IPS-NIHi11 (cell line): ENCODE measurements around the gene SLC32A1.

ENCODE experiments used
- DNase-seq: peaks from one replicate; pipeline ENCODE4 v3.0.0; 2012; ENCODE audit warnings: mixed read lengths, low spot score

SLC32A1 gene, protein sequence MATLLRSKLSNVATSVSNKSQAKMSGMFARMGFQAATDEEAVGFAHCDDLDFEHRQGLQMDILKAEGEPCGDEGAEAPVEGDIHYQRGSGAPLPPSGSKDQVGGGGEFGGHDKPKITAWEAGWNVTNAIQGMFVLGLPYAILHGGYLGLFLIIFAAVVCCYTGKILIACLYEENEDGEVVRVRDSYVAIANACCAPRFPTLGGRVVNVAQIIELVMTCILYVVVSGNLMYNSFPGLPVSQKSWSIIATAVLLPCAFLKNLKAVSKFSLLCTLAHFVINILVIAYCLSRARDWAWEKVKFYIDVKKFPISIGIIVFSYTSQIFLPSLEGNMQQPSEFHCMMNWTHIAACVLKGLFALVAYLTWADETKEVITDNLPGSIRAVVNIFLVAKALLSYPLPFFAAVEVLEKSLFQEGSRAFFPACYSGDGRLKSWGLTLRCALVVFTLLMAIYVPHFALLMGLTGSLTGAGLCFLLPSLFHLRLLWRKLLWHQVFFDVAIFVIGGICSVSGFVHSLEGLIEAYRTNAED

DNA sequence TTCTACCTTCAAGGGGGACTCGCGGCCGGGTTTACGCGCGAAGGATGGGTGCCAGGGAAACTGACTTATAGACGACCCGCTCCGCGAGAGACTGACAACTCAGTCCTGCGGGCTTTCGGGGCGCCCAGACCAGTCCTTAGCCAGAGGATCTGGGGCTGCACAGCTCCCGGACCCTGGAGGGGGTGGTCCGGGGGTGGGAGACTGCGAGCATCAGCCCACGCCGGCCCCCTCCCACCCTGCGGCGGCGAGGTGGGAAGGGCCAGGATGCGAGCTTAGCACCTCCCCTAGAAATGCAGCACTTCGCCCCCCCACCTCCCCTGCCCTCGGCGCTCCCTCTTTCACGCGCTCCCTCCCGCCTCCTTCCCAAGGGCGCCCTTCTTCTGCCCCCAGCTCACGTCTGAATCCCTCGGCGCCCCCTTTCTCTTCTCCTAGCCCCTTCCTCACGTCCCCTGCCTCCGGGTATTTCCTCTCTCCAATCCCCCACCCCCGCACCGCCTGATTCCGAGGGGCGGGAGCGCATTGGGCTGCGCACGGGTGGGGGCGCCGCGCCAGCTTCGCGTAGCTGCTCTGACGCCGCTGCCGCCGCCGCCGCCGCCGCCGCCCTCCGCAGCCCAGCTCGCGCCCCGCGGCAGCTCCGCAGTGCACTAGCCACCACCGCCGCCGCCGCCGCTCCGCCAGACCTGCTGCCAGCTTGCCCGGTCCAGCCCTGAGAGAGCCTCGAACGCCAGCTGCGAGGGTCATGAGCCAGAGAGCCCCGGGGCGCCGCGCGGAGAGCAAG, at the start of gene SLC32A1:
Gene SLC32A1, plus strand, starts transcription at position 639 of the 778 bp plus-strand sequence. CDS start 239 bp downstream, outside the sequence.
- peak; percentile 71 for DNase-seq

DNA sequence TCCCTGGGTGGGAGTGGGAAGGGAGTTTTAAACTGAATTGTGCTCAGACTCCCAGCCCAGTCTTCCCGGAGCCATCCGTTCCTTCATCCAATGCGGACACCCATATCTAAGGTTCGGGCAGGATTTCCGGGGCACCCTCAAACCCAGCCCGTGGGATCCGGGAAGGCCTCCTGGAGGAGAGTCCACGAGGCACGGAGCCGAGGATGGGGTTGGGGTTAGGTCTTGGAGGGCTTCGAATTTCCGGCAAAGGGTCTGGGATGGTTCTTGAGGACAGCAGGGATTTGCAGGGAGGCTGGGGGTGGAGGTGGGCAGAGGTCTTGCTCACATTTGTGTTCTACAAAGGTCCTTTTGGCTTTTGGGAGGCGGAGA, 49.5 kb upstream of the SLC32A1 start:
- DNase-seq, result no peak

- DNase-seq, result no peak
These were observed 47.7 kb upstream of the SLC32A1 start for GRCh38 chr20:38676576-38676975.

DNA sequence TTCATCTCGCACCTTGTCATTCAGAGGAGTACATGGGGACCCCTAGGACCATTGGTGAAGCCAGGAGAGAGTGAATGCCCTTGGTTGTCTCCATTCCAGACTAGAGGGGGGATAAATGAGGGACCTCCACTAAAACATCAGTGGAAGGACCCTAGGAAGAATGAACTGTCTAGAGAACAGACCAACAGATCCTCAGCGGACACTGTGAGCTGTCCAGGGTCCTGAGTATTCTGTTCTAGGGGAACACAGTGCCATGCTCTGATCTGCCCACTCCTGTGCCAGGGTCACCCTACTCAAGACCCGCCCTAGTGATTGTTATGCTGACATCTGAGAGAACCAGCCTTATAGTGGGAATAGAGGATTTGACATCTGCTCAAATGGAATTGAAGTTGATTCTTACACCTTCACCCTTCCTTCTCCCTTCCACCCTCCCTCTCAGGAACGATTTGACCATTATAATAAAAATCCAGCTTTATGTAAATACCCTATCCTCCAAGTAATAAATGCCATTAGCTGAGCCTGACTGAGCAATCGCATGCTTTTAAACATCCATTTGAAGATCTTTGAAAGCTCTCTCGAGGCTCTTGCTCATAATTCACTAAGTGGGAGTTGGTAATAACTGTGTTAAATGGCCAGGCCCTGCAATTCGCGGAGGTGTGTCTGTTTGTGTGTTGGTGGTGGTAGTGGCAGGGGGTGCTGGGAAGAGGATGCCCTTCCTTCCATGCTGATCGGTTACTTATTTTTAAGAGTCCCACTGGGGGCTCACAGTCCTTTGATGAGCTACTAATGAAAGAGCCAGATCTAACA, 43.6 kb upstream of the SLC32A1 start:
- DNase-seq, result peak; percentile 71

GRCh38 chr20:38685271-38685670, 39.0 kb upstream of the SLC32A1 start:
- no peak for DNase-seq

DNA sequence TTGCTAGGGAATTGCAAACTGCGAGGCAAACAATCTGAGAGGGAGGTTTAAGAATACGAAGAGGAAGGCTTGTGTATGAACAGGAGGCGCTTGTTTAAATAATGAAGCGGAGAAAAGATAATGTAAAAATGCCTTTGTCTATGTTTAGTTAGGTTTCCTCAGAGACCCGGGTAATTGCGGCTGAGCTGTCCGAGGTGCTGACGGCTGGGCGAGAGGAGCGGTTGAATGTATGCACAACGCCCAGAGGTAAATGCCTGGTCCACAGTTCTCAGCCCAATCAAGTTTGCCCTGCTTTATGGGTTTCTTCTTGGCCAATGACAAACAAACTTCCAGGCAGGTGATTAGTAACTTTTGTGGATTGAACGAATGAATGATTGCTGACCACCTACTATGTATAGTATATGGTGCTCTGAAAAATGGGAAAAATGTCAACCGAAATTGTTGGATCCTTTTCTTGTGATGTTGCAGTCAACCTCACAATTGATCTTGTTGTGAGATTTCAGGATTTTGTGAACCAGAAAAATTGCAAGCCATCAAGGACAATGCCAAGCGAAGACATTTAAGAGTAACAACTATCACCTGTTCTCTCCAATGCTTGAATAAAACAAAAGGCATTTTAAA, 38.3 kb upstream of the SLC32A1 start:
- DNase-seq, result peak; percentile 80

DNA sequence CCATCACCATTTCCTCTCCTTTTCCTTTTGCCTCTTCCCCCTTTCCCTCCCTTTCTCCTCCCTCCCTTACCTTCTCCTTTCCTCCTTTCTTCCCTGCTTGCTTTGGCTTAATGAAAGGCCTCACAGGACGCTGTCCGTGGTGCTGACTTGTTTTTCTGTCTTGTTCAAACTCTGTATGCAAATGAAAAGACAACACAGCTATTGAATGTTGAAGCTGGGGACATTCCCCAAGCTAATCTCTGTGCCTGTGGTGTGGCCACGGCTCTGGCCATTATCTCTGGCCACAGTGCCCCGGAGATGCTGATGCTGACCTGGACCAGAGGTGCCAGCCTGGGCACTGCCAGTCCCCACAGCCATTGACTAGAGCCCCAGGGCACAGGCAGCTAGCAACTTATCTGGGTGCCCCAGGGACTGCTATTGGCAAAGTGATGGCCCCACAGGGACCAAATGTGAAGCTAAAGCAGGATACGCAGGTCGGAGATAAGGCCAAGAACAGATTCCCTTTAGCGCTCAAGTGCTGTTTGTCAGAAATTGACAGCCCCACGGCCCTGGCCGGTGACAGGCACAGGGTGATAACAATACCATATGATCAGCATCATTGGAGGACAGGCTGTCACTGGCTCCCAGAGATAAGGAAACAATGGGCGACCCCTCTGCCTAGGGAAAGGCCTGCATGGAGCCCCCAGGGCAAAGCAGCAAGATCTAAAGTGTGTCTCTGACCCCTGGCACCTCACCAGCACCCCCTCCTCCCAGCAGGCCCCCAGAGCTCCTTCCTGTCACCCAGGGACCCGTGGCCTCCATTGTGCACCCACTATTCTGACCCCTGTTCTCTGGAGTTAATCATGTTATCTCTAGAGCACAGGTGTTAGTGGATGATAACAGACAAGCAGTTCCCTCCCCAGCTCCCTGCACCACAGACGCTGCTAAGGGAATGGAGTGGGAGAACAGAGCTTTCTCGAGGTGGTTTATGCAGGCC, 31.6 kb upstream of the SLC32A1 start:
- peak; percentile 77 for DNase-seq

DNA sequence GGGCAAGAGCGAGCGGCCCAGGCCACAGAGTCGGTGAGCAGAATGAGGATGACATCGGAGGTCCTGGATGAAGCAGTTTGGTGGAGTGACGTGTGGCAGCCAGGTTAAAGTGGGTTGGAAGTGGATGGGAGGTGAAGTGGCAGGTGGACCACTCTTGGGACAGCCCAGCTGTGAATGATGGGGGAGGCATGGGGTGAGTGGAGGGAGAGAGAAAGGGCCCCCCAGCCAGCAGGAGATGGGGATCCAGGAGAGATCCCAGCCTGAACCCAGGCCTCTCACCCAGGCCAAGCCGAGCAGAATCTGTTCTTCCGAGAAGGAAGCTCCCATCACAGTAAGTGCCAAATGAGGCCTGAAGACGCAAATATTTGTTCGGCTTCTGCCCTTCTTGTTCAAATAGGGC, 27.0 kb upstream of the SLC32A1 start:
- DNase-seq, result no peak

GRCh38 chr20:38698541-38698940, 25.7 kb upstream of the SLC32A1 start:
- no peak for DNase-seq

DNA sequence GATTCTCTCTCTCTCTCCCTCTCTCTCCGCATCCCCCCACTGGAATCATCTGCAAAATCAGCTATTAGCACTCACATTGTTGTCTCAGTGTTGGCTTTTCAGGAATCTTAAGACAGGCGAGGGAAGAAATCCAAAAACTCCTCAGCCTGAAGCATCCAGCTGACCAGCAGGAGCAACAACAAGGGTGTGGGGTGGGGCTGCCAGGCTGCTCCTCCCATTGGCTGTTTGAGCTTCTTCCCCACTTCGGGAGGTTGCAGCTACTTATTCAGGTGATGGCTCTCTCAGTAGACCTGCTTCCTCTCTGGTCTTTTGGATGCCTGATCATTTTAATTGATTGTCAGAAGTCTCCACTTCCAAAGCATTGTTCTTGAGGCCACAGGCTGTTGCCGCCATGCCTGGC, 24.1 kb upstream of the SLC32A1 start:
- DNase-seq, result peak; percentile 65

GRCh38 chr20:38700926-38701325, 23.4 kb upstream of the SLC32A1 start:
- DNase-seq, result no peak

- no peak for DNase-seq
These were observed 20.8 kb upstream of the SLC32A1 start for GRCh38 chr20:38703526-38703925.

GRCh38 chr20:38704136-38704535, 20.1 kb upstream of the SLC32A1 start:
- DNase-seq, result no peak

GRCh38 chr20:38706509-38706908, 17.8 kb upstream of the SLC32A1 start:
- peak; percentile 55 for DNase-seq

DNA sequence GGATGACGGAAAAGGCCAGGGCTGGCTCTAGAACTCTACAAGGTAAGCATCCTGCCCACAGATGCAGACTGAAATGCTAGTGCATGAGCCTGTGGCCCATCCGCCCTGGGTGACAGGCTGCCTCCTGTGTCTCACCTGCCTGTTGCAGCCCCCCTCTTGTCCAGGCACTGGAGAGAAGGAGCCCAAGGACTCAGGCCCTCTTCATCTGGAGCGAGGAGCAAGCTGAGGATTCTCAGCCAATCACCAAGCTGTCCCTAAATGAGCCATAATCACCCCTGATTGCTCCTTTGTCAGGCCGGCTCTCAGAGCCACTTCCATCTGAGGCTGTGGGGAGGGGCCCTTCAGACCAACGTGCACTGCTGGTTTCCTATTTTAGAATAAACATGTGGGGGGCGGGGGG, 10.0 kb upstream of the SLC32A1 start:
- no peak for DNase-seq

DNA sequence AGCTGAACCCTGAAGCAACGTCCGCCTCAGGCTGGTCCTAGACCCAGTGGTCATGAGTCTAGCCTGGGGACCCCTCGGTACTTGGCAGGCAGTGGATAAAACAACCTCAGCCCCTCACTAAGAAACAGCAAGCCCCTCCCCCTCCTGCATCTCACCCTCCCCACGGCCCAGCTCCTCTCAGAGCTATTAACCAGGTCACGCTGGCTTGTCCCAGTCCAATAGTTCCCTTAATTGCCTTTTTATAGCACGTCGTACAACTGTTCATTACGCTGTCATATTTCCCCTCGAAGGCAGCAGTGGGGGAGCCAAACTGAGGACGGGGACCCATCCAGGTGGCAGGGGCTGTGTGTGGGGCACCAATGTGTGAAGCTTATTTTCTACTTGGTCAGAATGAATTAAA, 8.6 kb upstream of the SLC32A1 start:
- DNase-seq, result no peak

DNA sequence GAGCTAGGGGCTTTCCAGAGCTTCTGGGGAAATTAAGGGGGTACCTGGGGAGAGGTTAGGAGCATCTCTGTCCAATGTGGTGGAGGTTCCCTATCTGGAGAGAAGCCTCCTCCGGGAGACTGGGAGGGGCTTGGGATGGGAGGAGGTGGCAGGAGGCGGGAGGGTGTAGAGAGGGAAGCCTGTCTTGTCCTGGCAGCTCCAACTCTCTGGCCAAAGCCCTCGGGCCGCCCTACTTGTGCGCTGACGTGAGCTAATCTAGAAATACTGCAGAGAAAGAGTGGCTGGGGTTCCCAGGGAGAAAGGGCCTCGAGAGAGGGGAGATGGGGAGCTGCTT, 1.6 kb upstream of the SLC32A1 start:
- DNase-seq, result peak; percentile 56

GRCh38 chr20:38723017-38723847, 1.1 kb upstream of the SLC32A1 start:
- DNase-seq, result peak; percentile 28

- DNase-seq, result peak; percentile 34
These were observed 401 bp downstream of the SLC32A1 start for GRCh38 chr20:38724626-38725147.
